ENCODE results near the gene COL6A5.
"Not testable (repeated sequence)": the region's sequence is repeated elsewhere in the genome, so short reads cannot be mapped to it uniquely, and the experiment has no call there.

The COL6A5 gene

GRCh38 chr3:130395331-130395730, 49.9 kb downstream of the COL6A5 start:
- in situ Hi-C loops (cut with MboI; ENCODE audit: low sequenced_read_pairs, unreplicated experiment) = no loop called here
- TF ChIP-seq CTCF (IDR thresholded peaks at IDR 0.05; ENCODE audit: borderline replicate concordance, control extremely low read depth, extremely low read depth, insufficient read depth, missing control alignments) = no peak
- DNase-seq (ENCODE audit: low spot score) = no peak

- TF ChIP-seq CTCF (IDR thresholded peaks at IDR 0.05; ENCODE audit: borderline replicate concordance, control extremely low read depth, extremely low read depth, insufficient read depth, missing control alignments) = no peak
- in situ Hi-C loops (cut with MboI; ENCODE audit: low sequenced_read_pairs, unreplicated experiment) = no loop called here
- DNase-seq (ENCODE audit: low spot score) = no peak
These were observed 50.4 kb downstream of the COL6A5 start for GRCh38 chr3:130395916-130396315.

DNA sequence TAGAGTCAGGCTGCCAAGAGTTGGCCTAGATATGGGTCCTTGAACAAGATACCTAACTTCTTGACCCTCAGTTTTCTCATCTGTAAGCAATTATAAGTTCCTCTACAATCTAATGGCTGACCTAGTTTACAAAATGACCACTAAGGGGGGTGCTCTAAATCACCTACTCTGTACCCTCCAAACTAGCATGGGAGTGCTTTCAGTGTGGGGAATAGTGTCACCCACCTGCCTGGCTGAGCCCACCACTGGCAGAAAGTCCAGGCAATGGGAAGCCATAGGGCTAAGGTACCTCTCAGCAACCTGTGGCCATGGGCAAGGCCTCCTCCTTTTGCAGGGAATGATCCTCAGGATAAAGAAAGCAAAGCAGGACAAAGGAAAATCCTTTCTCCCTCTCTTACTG, 58.9 kb downstream of the COL6A5 start:
- in situ Hi-C loops (cut with MboI; ENCODE audit: low sequenced_read_pairs, unreplicated experiment) = no loop called here
- TF ChIP-seq CTCF (IDR thresholded peaks at IDR 0.05; ENCODE audit: borderline replicate concordance, control extremely low read depth, extremely low read depth, insufficient read depth, missing control alignments) = no peak
- DNase-seq (ENCODE audit: low spot score) = no peak

GRCh38 chr3:130405956-130406355, 60.5 kb downstream of the COL6A5 start:
- in situ Hi-C loops (cut with MboI; ENCODE audit: low sequenced_read_pairs, unreplicated experiment) = no loop called here
- DNase-seq (ENCODE audit: low spot score) = no peak
- no peak for TF ChIP-seq CTCF (IDR thresholded peaks at IDR 0.05; ENCODE audit: borderline replicate concordance, control extremely low read depth, extremely low read depth, insufficient read depth, missing control alignments)

DNA sequence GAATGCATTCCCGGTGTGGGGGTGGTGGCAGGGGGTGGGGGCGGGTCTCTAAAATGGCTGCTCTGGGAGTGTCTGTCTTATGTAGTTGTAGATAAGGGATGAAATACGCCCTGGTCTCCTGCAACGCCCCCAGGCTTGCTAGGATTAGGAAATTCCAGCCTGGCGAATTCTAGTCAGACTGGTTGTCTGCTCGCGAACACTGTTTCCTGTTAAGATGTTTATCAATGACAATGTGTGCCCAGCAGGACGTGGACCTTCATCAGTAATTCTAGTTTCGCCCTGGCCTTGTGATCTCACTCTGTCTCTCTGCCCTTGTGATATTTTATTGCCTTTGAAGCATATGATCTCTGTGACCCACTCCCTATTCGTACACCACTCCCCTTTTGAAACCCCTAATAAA, 62.8 kb downstream of the COL6A5 start:
- in situ Hi-C loops (cut with MboI; ENCODE audit: low sequenced_read_pairs, unreplicated experiment); DNase-seq (ENCODE audit: low spot score): not testable (repeated sequence)

GRCh38 chr3:130411320-130411719, 65.8 kb downstream of the COL6A5 start:
- in situ Hi-C loops (cut with MboI; ENCODE audit: low sequenced_read_pairs, unreplicated experiment) = no loop called here
- no peak for TF ChIP-seq CTCF (IDR thresholded peaks at IDR 0.05; ENCODE audit: borderline replicate concordance, control extremely low read depth, extremely low read depth, insufficient read depth, missing control alignments)
- no peak for DNase-seq (ENCODE audit: low spot score)

GRCh38 chr3:130412991-130413560, 67.6 kb downstream of the COL6A5 start:
- in situ Hi-C loops (cut with MboI; ENCODE audit: low sequenced_read_pairs, unreplicated experiment) = no loop called here
- no peak for TF ChIP-seq CTCF (IDR thresholded peaks at IDR 0.05; ENCODE audit: borderline replicate concordance, control extremely low read depth, extremely low read depth, insufficient read depth, missing control alignments)
- DNase-seq (ENCODE audit: low spot score) = no peak

Measured in GM13976 (cell line).